SH-SY5Y (cell line): ENCODE measurements around the gene TMEM169.

Source experiments
- GATA2 ChIP-seq: IDR thresholded peaks from 2 replicates; pipeline ENCODE4 v1.6.1; 2011; ENCODE audit warnings: mild to moderate bottlenecking, low read depth, low read length
- GATA3 ChIP-seq: IDR thresholded peaks from 2 replicates; pipeline ENCODE4 v1.6.1; 2011; ENCODE audit warnings: low read depth, mild to moderate bottlenecking, low read length, moderate library complexity

- TF ChIP-seq GATA2 (no peak), GATA3 (no peak)
Measured at GRCh38 chr2:216084547-216084946, 2.8 kb downstream of the TMEM169 start.
